T-cell (primary cell): ENCODE measurements around the gene CA11. TPM values are rescaled to one million over a fixed set of nuclear protein-coding genes. Genes with fewer than 3 reads are reported as not detected.
A peak's percentile ranks its signal among the peaks of the same experiment; 100 is the strongest.
"Not testable (repeated sequence)": the region's sequence is repeated elsewhere in the genome, so short reads cannot be mapped to it uniquely, and the experiment has no call there.

Experiments
- ATAC-seq, 4 experiments: fragments of 200-7000 bp in 3 of 4; fragments of 150-1000 bp in 1 of 4; cut with Tn5 transposase; replicated peaks in 1 of 4; 1 replicate in 3 of 4; 2 replicates in 1 of 4; pipeline ENCODE4 v1.10.0; 2021; ENCODE audit warnings: moderate library complexity in 3 of 4, mild to moderate bottlenecking in 2 of 4, moderate number of reproducible peaks in 1 of 4
- CTCF ChIA-PET, 2 donors: fragments of 300-600 bp; sonication (Branson Sonifier 250); formaldehyde crosslinking; loops; one replicate each; lab custom pipeline; 2022; ENCODE audit warnings: antibody characterized with exemption in 2 of 2; lab: Charles Lee
- POLR2A ChIA-PET, 2 donors: fragments of 300-600 bp; sonication (Branson Sonifier 250); formaldehyde crosslinking; loops; one replicate each; lab custom pipeline; 2022; ENCODE audit warnings: antibody characterized with exemption in 2 of 2; lab: Charles Lee
- DNase-seq, 35 experiments: peaks; one replicate each; pipeline versions ENCODE4 v3.0.0 to v3.0.0-alpha.2; 2013 to 2023
- H3K27ac ChIP-seq: one replicate; pipeline ENCODE4 v1.5.1; 2013; ENCODE audit warnings: low read length
- H3K27me3 ChIP-seq, 2 experiments: replicated peaks in 1 of 2; 1 replicate in 1 of 2; 2 replicates in 1 of 2; pipeline versions ENCODE4 v1.6.1 to v1.7.0; 2013; ENCODE audit warnings: low read length in 1 of 2, mixed read lengths in 1 of 2; ENCODE audit not compliant: control insufficient read depth in 2 of 2, insufficient read depth in 2 of 2; ENCODE audit errors: extremely low read depth in 1 of 2
- H3K36me3 ChIP-seq, 2 donors: 1 replicate in 1 of 2; 2 replicates in 1 of 2; pipeline versions ENCODE4 v1.6.1 to v1.7.0; 2013; ENCODE audit warnings: low read length in 1 of 2; ENCODE audit not compliant: control insufficient read depth in 2 of 2, insufficient read depth in 1 of 2; ENCODE audit errors: extremely low read depth in 1 of 2
- H3K4me1 ChIP-seq, 2 experiments: 1 replicate in 1 of 2; 2 replicates in 1 of 2; pipeline versions ENCODE4 v1.6.1 to v1.7.0; 2013; ENCODE audit warnings: low read length in 2 of 2, mixed read lengths in 1 of 2; ENCODE audit not compliant: insufficient read depth in 2 of 2, control insufficient read depth in 1 of 2; ENCODE audit errors: extremely low read depth in 1 of 2
- H3K4me3 ChIP-seq, 2 donors: 1 replicate in 1 of 2; 2 replicates in 1 of 2; pipeline versions ENCODE4 v1.5.1 to v1.7.0; 2013; ENCODE audit warnings: mild to moderate bottlenecking in 2 of 2, low read length in 1 of 2, moderate library complexity in 1 of 2; ENCODE audit not compliant: control insufficient read depth in 1 of 2; ENCODE audit errors: extremely low read depth in 1 of 2
- H3K9me3 ChIP-seq: 2 replicates; pipeline ENCODE4 v1.7.0; 2013
- H3K27ac Mint-ChIP-seq, 2 donors: one replicate each; pipeline ENCODE4 v1.8.0; 2020 to 2021; ENCODE audit warnings: mild to moderate bottlenecking in 2 of 2, mixed read lengths in 2 of 2
- H3K27me3 Mint-ChIP-seq, 2 donors: one replicate each; pipeline ENCODE4 v1.8.0; 2021 to 2022; ENCODE audit warnings: mixed read lengths in 2 of 2
- H3K36me3 Mint-ChIP-seq: one replicate; pipeline ENCODE4 v1.8.0; 2021; ENCODE audit warnings: mixed read lengths
- H3K4me1 Mint-ChIP-seq, 3 donors: one replicate each; pipeline ENCODE4 v1.8.0; 2020 to 2022; ENCODE audit warnings: mixed read lengths in 3 of 3, mild to moderate bottlenecking in 1 of 3
- H3K4me3 Mint-ChIP-seq, 3 donors: one replicate each; pipeline ENCODE4 v1.8.0; 2020 to 2022; ENCODE audit warnings: mild to moderate bottlenecking in 3 of 3, mixed read lengths in 3 of 3, moderate library complexity in 3 of 3
- H3K9me3 Mint-ChIP-seq, 3 donors: one replicate each; pipeline ENCODE4 v1.8.0; 2020 to 2022; ENCODE audit warnings: mixed read lengths in 3 of 3
- WGBS: methylation state at CpG from one replicate; pipeline ENCODE4 v1.1.5; 2013; ENCODE audit warnings: missing lambda C conversion rate; ENCODE audit not compliant: insufficient coverage; 5-methylcytosine and 5-hydroxymethylcytosine counted together
- total RNA-seq, 35 experiments: library from RNA in 6 of 35; stranded (reverse) in 6 of 35; fragments of 120-200 nt in 1 of 35; gene quantifications; one replicate each; pipeline versions ENCODE4 v1.2.1 to v1.2.4 and lab custom pipeline; 2013 to 2026

CA11 gene
- 10 to 100 TPM in 4 of 5 donors, 1 to 10 TPM in 1; 8.0 to 18.5 (median 11.0) TPM for total RNA-seq
- 6.4 TPM for total RNA-seq (2013)
- total RNA-seq (lab: John Stamatoyannopoulos, UW): 2.4 to 17.4 (median 9.8) reads per million in 29 experiments

DNA sequence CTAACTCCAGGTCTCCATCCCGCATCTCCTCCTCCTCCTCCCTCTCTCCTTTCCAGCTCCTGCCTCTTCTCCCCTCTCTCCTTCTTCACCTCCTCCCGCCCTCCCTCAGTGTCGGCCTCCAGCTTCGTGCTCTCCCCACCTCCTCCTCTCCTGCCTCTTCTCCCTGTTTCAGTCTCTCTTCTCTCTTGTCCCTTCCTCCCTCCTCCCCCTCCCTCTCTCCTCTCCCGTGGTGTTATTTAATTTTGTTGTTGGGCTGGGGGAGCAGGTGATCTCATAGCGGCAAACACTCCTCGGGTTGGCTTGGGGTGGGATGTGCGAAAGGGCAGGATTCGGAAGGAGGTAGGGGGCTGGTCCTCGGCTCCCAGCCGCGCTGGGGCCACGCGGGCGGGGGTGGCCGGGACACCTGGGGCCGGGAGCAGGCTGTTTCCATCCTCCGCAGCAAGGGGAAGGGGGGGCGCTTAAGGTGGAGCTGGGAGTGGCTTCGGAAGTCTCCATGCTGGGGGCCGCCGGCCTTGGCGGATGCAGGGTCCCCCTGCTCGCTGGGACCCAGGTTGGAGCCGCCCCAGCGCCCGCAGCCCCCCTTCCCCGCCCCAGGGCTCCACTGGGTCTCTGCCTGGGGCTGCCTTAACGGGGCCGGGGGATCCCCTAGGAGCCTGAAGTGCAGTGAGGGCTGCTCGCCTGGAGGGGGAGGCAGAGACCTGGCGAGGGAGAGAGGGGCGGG, at the start of gene CA11:
CA11 (minus strand) TSS at position 187 of the 721 bp plus-strand sequence. CDS start 555 bp downstream, outside the sequence.
- Mint-ChIP-seq H3K9me3 (no peaks in the 10 kb centered on the region), H3K27me3 (no peaks in the 10 kb centered on the region), H3K36me3 (no peaks in the 10 kb centered on the region), H3K4me3 (peak within 1 kb of the TSS; percentile 80 to 99 (median 90)), H3K27ac (peak within 1 kb of the TSS; percentile 91 to 92), H3K4me1 (peaks cover 41 to 52% (median 49%) of the 10 kb centered on the region in 3 donors)
- Histone ChIP-seq H3K4me3 (peak within 1 kb of the TSS; percentile 59 to 71), H3K27me3 (no peaks in the 10 kb centered on the region), H3K27ac (peak within 1 kb of the TSS; percentile 77), H3K9me3 (no peaks in the 10 kb centered on the region), H3K36me3 (no peaks in the 10 kb centered on the region), H3K4me1 (peaks cover 5 to 58% of the 10 kb centered on the region in 2 experiments)
- peak; percentile 81 to 91 (median 85) for ATAC-seq
- peak; percentile 87 to 95 (median 92) for DNase-seq
- under 1% methylated on average over 24 of the region's 33 CpGs for WGBS
- ChIA-PET POLR2A (interaction anchor here in 1 of 2 donors (0.5 kb wide), 1 partner anchor 197 kb away, joined by 5 read pairs; no protein-coding TSS in a partner anchor), CTCF (interaction anchor here in 1 of 2 donors (0.6 to 1.9 kb wide), 4 partner anchors 29 to 312 kb away, joined by 3 to 8 read pairs (median 5); no protein-coding TSS in a partner anchor)

DNA sequence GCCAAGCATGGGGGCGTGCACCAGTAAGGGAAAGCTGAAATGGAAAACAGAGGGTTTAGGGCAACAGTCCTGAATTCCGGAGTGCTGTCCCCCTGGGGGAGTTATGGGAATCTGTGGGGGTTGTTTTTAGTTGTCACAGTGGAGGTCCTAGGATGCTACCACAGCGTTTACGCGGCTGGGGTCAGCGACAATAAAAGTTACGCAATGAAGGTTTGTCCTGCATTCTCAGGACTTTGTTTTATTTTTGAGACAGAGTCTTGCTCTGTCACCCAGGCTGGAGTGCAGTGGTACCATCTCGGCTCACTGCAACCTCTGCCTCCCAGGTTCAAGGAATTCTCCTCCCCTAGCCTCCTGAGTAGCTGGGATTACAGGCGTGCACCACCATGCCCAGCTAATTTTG, 47.6 kb upstream of the CA11 start:
- H3K36me3 Mint-ChIP-seq, H3K9me3 ChIP-seq, H3K36me3 ChIP-seq, POLR2A ChIA-PET, H3K9me3 Mint-ChIP-seq, ATAC-seq, H3K4me3 Mint-ChIP-seq, H3K27ac Mint-ChIP-seq, H3K4me3 ChIP-seq, H3K27ac ChIP-seq, DNase-seq: not testable (repeated sequence)
- CTCF ChIA-PET: interaction anchor here in 1 of 2 donors (0.6 kb wide), 1 partner anchor 152 kb away, joined by 3 read pairs; no protein-coding TSS in a partner anchor
- Mint-ChIP-seq H3K4me1 (peaks cover 12 to 13% (median 13%) of the 10 kb centered on the region in 3 donors), H3K27me3 (peaks cover 3 to 16% of the 10 kb centered on the region in 2 donors)
- Histone ChIP-seq H3K4me1 (peaks cover 0 to 11% of the 10 kb centered on the region in 2 experiments), H3K27me3 (peaks cover 0 to 30% of the 10 kb centered on the region in 2 experiments)
- WGBS: 95% methylated on average over 7 of the region's 9 CpGs

DNA sequence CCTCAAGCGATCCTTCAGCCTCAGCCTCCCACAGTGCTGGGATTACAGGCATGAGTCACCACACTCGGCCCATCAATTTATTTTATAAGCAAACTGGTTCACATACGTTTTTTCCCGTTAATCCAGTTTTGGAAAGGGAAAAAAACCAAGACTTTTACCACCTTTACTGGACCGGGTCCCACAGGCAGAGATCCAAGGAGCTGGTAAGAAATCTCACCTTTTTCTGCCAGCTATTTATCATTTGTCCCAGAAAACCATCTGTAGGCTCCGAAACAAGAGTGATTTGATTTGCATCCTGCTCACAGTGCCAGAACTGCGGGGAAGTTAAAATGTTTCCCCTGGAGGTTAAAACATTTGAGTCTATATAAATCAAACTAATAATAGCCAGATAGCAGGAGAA, 43.5 kb upstream of the CA11 start:
- no peaks in the 10 kb centered on the region for H3K36me3 ChIP-seq
- H3K9me3 ChIP-seq: no peaks in the 10 kb centered on the region
- Mint-ChIP-seq H3K9me3 (no peaks in the 10 kb centered on the region), H3K36me3 (peaks cover 3% of the 10 kb centered on the region), H3K27me3 (no peaks in the 10 kb centered on the region), H3K4me1 (no peaks in the 10 kb centered on the region), H3K4me3 (no peak overlapping the region), H3K27ac (no peak overlapping the region)
- no peak overlapping the region for H3K27ac ChIP-seq
- ChIA-PET POLR2A (no interaction called here), CTCF (no interaction called here)
- no peak overlapping the region for H3K4me3 ChIP-seq
- no peaks in the 10 kb centered on the region for H3K4me1 ChIP-seq
- ATAC-seq (no peak), DNase-seq (no peak)
- WGBS: 90% methylated on average over 2 of the region's 7 CpGs
- no peaks in the 10 kb centered on the region for H3K27me3 ChIP-seq

DNA sequence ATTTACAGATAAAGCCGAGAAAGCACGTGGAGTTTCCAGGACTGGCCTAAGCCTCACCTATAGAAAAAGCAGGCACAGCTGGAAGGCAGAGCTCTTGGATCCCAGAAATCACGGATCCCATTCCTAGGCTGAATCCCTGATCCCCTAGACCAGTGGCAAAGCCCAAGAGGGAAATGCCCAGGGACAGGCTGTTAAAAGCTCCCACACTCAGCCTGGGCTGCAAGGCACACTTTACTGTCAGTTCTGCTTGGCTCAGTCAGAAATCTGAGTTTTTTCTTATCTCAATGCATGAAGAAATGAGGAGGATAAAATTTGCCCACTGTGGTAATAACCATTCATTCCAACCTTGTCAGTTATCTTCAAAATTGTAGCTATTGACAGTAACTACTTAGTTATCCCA, 41.8 kb upstream of the CA11 start:
- Histone ChIP-seq H3K9me3 (no peaks in the 10 kb centered on the region), H3K36me3 (no peaks in the 10 kb centered on the region), H3K4me3 (no peak overlapping the region), H3K27ac (no peak overlapping the region), H3K27me3 (no peaks in the 10 kb centered on the region), H3K4me1 (no peaks in the 10 kb centered on the region)
- Mint-ChIP-seq H3K4me3 (no peak overlapping the region), H3K4me1 (no peaks in the 10 kb centered on the region), H3K9me3 (no peaks in the 10 kb centered on the region), H3K27me3 (no peaks in the 10 kb centered on the region), H3K36me3 (no peaks in the 10 kb centered on the region), H3K27ac (no peak overlapping the region)
- WGBS: 89% methylated on average over 3 of the region's 3 CpGs
- DNase-seq (no peak), ATAC-seq (no peak)
- POLR2A ChIA-PET: no interaction called here
- CTCF ChIA-PET: no interaction called here

DNA sequence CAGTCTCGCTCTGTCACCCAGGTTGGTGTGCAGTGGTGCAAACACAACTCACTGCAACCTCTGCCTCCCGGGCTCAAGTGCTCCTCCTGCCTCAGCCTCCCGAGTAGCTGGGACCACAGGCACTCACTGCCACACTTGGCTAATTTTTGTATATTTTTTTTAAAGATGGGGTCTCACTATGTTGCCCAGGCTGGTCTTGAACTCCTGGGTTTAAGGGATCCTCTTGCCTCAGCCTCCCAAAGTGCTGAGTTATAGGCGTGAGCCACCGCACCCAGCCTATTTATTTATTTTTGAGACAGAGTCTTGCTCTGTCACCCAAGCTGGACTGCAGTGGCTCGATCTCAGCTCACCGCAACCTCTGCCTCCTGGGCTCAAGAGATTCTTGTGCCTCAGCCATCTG, 40.6 kb upstream of the CA11 start:
- DNase-seq, H3K27me3 Mint-ChIP-seq, H3K27ac ChIP-seq, ATAC-seq, H3K9me3 ChIP-seq, H3K9me3 Mint-ChIP-seq, CTCF ChIA-PET, H3K4me3 ChIP-seq, H3K27ac Mint-ChIP-seq, H3K36me3 Mint-ChIP-seq, POLR2A ChIA-PET, H3K4me1 Mint-ChIP-seq, H3K36me3 ChIP-seq, H3K27me3 ChIP-seq, H3K4me1 ChIP-seq, H3K4me3 Mint-ChIP-seq: not testable (repeated sequence)
- WGBS: 100% methylated on average over 4 of the region's 7 CpGs

DNA sequence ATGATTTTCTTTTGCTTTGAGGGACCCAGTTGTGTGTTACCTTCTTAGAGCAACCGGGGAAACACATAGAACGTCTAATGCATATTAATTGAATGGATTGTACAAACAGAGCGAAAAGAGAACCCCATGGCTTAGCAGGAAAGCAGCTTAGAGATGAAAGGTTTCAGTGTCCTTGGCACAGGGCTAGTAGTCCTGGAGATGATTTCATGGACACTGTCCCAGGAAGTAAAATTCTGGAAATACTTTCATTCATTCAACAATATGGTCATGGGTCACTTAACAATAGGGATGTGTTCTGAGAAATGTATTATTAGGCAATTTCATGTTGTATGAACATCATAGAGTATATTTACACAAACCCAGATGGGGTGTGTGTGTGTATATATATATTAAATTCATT, 40.1 kb upstream of the CA11 start:
- ChIA-PET CTCF (no interaction called here), POLR2A (no interaction called here)
- no peaks in the 10 kb centered on the region for H3K4me1 Mint-ChIP-seq
- no peaks in the 10 kb centered on the region for H3K4me1 ChIP-seq
- no peak overlapping the region for H3K4me3 Mint-ChIP-seq
- 93% methylated on average over 3 of the region's 3 CpGs for WGBS
- H3K9me3 ChIP-seq: no peaks in the 10 kb centered on the region
- ATAC-seq: no peak
- H3K27ac Mint-ChIP-seq: no peak overlapping the region
- H3K27me3 ChIP-seq: no peaks in the 10 kb centered on the region
- no peaks in the 10 kb centered on the region for H3K36me3 ChIP-seq
- no peaks in the 10 kb centered on the region for H3K27me3 Mint-ChIP-seq
- DNase-seq: no peak
- no peaks in the 10 kb centered on the region for H3K9me3 Mint-ChIP-seq
- no peaks in the 10 kb centered on the region for H3K36me3 Mint-ChIP-seq
- no peak overlapping the region for H3K27ac ChIP-seq
- H3K4me3 ChIP-seq: no peak overlapping the region
